Aortic smooth muscle cell (primary cell): ENCODE measurements around the gene CWC25. TPM values are rescaled to one million over a fixed set of nuclear protein-coding genes. Genes with fewer than 3 reads are reported as not detected.

ENCODE experiments used
- total RNA-seq: library from RNA; depleted of rRNA; stranded (reverse); fragments of >200 nt; gene quantifications from 2 replicates; pipeline ENCODE4 v1.2.3, GENCODE V29; 2014

The CWC25 gene
- total RNA-seq, result 10.1 and 10.6 TPM in 2 replicates

DNA sequence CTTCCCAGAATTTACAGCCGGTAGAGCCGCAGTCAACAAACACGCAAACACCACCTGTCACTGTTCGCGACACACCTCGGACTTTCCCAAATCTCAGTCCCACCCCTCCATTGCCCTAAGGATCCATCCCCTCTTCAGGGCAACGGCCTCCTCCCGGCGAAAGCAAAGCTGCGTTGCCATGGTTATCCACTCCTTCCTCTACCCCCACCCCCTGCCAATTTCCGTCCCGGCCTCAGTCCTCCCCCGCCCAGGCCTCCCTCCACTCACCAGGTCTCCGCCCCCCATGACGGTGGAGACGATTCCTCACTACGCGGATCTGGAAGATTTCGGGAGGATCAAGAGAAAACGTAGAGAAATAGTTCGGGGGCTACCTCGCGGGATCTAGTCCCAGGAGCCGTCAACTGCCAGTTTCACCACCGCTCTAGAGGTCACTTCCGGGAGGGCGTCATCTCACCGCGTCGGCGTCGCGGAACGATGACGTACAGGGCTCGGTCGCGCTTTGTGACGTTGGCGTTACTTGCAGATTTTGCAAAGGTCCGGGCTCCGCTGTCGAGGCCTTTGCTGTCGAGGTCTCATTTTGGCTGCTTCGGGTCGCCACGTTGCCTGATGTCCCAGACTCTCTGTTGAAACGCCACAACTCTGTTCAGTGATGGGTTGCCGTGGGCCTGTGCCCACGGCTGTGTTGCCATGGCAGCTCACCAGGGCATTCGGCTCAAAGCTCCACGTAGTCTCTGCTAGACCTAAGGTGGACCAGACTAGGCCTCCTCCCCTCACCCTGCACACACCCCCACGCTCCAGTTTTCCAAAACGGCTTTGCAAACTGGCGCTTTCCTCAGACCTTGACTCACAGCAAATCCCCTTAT, at the start of gene CWC25:
CWC25 (minus strand) TSS at position 423 of the 863 bp plus-strand sequence; CDS start at position 285, 138 bp downstream.

DNA sequence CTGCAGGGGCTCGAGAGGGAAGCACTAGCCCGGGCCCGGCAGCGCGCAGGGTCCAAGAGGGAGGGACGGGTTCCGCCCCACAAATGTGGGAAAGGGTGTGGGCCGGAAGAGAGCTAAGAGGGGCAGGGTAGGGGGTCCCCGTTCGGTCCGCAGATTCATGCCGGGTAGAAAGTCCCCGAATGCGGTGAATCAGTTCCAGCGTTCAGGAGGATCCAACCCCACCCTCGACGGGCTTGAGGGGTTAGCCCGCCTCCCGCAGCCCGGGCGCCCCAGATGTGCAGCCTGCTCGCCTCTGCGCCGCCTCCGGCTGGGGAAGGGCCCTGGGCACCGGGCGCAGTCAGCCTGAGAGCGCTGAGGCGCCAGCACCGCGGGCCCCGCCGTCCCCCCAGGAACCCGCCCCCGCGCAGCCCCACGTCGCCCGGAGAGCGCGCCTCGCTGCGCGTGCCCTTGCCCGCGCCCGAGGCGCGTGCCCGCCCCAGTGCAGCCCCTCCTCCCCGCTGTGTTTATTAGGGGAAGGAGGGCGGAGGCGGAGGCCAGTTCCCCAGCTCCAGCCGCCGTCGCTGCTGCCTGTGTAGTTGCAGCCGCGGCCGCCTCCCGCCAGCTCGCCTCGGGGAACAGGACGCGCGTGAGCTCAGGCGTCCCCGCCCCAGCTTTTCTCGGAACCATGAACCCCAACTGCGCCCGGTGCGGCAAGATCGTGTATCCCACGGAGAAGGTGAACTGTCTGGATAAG, 44.6 kb upstream of the CWC25 start, which contains the start of gene LASP1:
LASP1 (plus strand) TSS at position 533 of the 733 bp plus-strand sequence; CDS start at position 665, 132 bp downstream.

DNA sequence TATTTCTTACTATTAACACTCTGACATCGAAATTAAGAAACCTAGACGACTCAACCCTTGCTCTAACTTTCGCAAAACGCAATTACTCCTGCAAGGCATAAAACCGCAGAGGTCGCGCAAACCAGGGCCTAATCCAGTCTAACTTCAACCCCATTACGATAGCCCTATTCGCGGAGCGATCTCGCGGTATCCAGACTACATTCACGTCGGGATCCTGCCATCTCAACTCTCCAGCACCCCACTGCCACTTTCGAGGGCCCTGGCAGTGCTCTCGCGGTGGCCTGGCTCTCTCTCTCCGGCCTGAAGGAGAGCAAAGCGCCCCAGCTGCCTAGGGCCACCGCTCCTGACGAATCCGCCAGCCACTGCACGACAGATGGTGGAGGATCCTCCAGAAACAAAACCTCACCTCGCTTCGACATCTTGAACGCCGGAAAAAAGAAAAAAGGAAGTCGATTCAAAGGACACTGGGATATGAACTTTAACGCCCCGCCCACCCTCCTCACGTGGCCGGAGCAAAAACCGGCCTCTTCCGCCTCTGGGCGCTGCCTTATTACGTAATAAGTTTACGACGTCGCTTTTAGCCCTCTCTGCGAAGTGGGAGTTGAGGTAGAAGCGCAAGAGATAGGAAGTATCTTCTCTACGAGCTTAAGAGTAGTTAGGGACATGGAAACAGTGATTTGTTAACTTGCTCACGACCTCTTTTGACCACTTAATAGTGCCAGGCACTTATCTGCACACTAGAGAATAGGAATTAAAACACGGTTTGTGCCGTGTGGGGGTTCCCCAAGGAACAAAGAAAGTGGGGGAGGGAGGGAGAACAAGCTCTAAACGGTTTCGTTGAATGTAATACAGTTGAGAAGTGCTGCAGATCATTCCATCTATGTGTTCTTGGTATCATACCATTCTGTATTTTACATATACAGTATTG, 28.4 kb upstream of the CWC25 start, which contains the start of gene RPL23:
RPL23 (minus strand) TSS at position 430 of the 928 bp plus-strand sequence; CDS start at position 419, 11 bp downstream.

DNA sequence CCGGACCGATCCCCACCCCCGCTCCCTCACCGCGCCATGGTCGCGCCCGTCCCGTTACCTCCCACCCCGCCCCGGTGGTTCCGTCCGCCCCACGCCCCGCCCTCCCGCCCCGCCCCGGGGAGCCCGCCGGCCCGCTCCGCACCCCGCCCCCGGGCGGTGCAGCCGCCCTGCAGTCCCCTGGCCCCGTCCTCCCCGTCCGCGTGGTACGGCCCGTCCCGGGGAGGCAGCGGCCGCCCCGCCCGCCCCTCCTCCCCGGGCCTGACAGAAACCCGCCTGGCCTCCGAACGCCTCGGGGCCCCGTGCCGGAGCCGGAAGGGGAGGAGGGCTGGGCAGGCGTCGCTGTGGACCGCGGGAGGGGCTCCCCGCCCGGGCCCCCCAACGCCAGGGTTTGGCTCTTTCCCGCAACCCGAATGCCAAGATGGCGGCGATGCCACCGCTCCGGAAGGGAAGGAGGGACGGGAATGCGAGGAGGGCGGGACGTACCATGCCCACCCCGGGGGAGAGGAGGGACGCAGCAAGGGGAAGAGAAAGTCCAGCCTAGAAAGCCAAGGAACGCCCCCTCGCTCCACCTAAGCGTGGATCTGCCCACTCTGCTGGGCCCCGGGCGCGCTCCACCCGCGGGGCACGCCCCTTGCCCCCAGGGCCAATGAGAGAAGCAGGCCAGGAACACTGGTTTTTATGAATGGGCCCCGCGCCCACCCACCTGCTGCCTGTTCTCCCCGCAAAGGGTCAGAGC, 25.5 kb downstream of the CWC25 start, which contains the start of gene PIP4K2B:
PIP4K2B (minus strand) TSS at position 56 of the 736 bp plus-strand sequence. CDS start 132 bp downstream, outside the sequence.

DNA sequence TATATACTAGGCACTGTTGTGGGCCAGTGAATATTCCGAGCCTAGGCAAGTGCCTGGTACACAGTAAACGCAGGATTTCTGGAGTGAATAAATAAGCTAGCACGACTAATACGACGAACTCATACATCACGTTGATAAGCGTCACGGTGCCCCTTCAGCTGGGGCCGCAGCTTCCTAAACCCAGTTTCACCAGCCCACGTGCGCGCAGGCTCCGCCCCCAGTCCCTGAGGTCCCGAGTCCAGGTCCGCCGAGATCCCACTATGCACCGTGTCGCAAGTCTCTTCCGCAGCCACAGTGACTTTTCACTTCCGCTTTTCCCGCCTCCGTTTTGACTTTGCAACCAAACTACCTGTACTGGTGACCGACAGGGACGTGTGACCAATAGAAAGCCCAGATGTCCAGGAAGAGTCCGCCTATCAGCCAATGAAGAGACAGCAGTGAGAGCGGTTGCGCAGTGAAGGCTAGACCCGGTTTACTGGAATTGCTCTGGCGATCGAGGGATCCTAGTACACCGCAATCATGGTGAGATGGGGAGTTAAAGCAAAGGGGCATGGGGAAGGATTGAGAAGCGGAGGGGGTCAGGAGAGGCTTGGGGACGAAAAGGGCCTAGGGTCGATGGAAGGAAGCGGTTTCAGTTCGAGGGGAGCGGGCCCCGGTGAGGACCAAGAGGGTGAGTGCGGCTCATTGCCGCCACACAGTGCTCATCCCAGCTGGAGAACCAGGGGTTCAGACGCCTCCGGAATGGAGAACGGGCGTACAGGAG, 72.6 kb downstream of the CWC25 start, which contains the start of gene PSMB3:
PSMB3 (plus strand) TSS at position 434 of the 763 bp plus-strand sequence; CDS start at position 520, 86 bp downstream.

Other genes starting within 250 kb of the CWC25 start
- gene SRCIN1, start 219.4 kb downstream of the CWC25 start, total RNA-seq, result under 0.01 TPM in 1 of 2 replicates, not detected in the other
- gene EPOP, start 150.4 kb downstream of the CWC25 start, total RNA-seq, result 0.26 and 0.37 TPM in 2 replicates
- gene MLLT6, start 120.0 kb downstream of the CWC25 start, total RNA-seq, result 21.5 and 23.0 TPM in 2 replicates
- gene CISD3, start 95.0 kb downstream of the CWC25 start, total RNA-seq, result 4.0 and 5.8 TPM in 2 replicates
- gene PCGF2, start 77.0 kb downstream of the CWC25 start, total RNA-seq, result 4.1 and 5.6 TPM in 2 replicates
- 362 and 442 TPM in 2 replicates for gene PSMB3, start 72.6 kb downstream of the CWC25 start, total RNA-seq
- 49.9 and 57.6 TPM in 2 replicates for gene PIP4K2B, start 25.8 kb downstream of the CWC25 start, total RNA-seq
- gene RPL23, start 28.4 kb upstream of the CWC25 start, total RNA-seq, result 2,333 and 2,606 TPM in 2 replicates
- 88.5 and 114 TPM in 2 replicates for gene LASP1, start 44.7 kb upstream of the CWC25 start, total RNA-seq
- under 0.01 TPM in 1 of 2 replicates, not detected in the other for gene FBXO47, start 142.1 kb upstream of the CWC25 start, total RNA-seq